Measurements from ENCODE around the gene AGTRAP.

GRCh38 chr1:11728126-11728806 lies 7.7 kb upstream of the AGTRAP start:
- TF ChIP-seq CTCF (IDR thresholded peaks at IDR 0.05; ENCODE audit: borderline replicate concordance, extremely low read depth, low read length, poor library complexity, severe bottlenecking) (no peak), EZH2 (IDR thresholded peaks at IDR 0.05; ENCODE audit: borderline replicate concordance, low read depth, low read length, severe bottlenecking) (no peak)

Measured in DND-41 (cell line).